HL-60 (cell line): ENCODE measurements around the gene KCNE4.

Source experiments
- CTCF ChIP-seq: IDR thresholded peaks from one replicate; pipeline ENCODE4 v1.5.1; 2011; ENCODE audit warnings: low read length, control low read depth, inconsistent platforms; ENCODE audit not compliant: insufficient read depth
- GABPA ChIP-seq: IDR thresholded peaks from 2 replicates; pipeline ENCODE4 v1.6.1; 2012; ENCODE audit warnings: low read depth
- POLR2AphosphoS5 ChIP-seq: IDR thresholded peaks from 2 replicates; pipeline ENCODE4 v1.6.1; 2012; ENCODE audit warnings: low read depth
- REST ChIP-seq: IDR thresholded peaks from 2 replicates; pipeline ENCODE4 v1.6.1; 2012; ENCODE audit warnings: low read depth; ENCODE audit not compliant: insufficient replicate concordance
- SPI1 ChIP-seq: IDR thresholded peaks from 2 replicates; pipeline ENCODE4 v1.6.1; 2012; ENCODE audit warnings: low read depth, mild to moderate bottlenecking, borderline replicate concordance

GRCh38 chr2:223101340-223102039, 49.5 kb downstream of the KCNE4 start:
- TF ChIP-seq CTCF = peak; percentile 7
- no peak for TF ChIP-seq GABPA
- no peak for TF ChIP-seq POLR2AphosphoS5
- TF ChIP-seq SPI1 = no peak
- TF ChIP-seq REST = no peak
